Measurements from ENCODE around the gene PSKH1. TPM values are rescaled to one million over a fixed set of nuclear protein-coding genes. Genes with fewer than 3 reads are reported as not detected.

PSKH1 gene
- total RNA-seq, 1 experiment from 2014 or later, result 21.7 TPM

DNA sequence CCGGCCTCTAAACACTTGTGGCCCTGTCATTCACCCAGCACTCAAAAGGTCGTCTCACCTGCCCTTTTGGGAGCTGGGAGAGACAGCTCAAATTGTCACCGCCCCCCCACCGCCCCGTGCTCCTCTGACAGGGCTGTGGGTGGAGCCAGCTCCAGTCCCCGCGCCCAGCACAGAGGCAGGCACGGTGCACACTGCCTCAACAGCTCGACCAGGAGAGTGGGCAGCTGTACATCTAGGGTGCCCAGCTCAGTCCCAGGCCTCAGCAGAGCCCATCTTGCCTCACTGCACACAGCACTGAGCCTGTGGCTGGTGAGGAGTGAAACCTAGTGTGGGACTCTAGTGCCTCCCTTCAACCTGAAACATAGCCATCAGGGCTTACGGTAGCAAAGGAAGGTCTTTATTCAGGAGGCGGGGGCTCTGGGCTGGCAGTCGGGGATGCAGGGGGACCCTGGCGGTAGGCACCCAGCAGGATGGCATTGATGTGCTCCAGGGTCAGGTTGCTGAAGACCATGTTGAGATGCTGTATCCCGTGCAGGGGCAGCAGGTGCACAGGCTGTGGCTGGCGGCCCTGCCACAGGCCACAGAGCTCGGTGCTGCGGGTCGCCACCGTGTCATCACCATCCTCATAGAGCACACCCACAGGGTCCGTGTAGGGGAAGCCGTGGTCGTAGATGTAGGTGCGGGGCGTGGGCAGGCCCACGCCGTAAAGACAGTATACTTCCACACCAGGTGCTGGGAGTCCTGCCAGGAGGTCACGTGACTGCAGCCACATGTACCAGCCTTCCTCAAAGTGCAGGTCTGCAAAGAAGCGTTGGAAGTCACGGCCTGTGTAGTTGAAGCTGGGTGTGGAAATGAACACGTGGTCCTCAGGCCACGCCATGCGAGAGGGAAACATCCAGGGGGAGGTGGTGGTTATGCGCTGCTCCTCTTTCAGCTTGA, 46.7 kb downstream of the PSKH1 start:
- no peak for DNase-seq (ENCODE audit: unreplicated experiment)
- ChIA-PET POLR2A (interaction anchor here (0.7 to 2.8 kb wide), 5 partner anchors 8 to 133 kb away, joined by 3 to 11 read pairs (median 3); partner anchors contain the start of genes RANBP10 and TSNAXIP1), CTCF (interaction anchor here (0.7 to 2.3 kb wide), 4 partner anchors 10 to 123 kb away, joined by 3 to 6 read pairs (median 4); no protein-coding TSS in a partner anchor)
- H3K4me1 Mint-ChIP-seq (ENCODE audit: insufficient read depth, unreplicated experiment), result peaks cover 21% of the 10 kb centered on the region
- BruUV-seq (replicated peaks), result no TSS peak
- peaks cover 79% of the 10 kb centered on the region for H3K36me3 Mint-ChIP-seq (ENCODE audit: insufficient read depth, unreplicated experiment)
- H3K27me3 Mint-ChIP-seq (ENCODE audit: insufficient read depth, unreplicated experiment), result no peaks in the 10 kb centered on the region
- intact Hi-C loops (cut with micrococcal nuclease), result no loop called here
- TF ChIP-seq, protein P1, sequence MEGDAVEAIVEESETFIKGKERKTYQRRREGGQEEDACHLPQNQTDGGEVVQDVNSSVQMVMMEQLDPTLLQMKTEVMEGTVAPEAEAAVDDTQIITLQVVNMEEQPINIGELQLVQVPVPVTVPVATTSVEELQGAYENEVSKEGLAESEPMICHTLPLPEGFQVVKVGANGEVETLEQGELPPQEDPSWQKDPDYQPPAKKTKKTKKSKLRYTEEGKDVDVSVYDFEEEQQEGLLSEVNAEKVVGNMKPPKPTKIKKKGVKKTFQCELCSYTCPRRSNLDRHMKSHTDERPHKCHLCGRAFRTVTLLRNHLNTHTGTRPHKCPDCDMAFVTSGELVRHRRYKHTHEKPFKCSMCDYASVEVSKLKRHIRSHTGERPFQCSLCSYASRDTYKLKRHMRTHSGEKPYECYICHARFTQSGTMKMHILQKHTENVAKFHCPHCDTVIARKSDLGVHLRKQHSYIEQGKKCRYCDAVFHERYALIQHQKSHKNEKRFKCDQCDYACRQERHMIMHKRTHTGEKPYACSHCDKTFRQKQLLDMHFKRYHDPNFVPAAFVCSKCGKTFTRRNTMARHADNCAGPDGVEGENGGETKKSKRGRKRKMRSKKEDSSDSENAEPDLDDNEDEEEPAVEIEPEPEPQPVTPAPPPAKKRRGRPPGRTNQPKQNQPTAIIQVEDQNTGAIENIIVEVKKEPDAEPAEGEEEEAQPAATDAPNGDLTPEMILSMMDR (IDR thresholded peaks at IDR 0.05; ENCODE audit: unreplicated experiment), result no peak
- no peak overlapping the region for H3K4me3 Mint-ChIP-seq (ENCODE audit: unreplicated experiment)
- no peak overlapping the region for H3K27ac Mint-ChIP-seq (ENCODE audit: low read depth, unreplicated experiment)
- no peaks in the 10 kb centered on the region for H3K9me3 Mint-ChIP-seq (ENCODE audit: unreplicated experiment)

DNA sequence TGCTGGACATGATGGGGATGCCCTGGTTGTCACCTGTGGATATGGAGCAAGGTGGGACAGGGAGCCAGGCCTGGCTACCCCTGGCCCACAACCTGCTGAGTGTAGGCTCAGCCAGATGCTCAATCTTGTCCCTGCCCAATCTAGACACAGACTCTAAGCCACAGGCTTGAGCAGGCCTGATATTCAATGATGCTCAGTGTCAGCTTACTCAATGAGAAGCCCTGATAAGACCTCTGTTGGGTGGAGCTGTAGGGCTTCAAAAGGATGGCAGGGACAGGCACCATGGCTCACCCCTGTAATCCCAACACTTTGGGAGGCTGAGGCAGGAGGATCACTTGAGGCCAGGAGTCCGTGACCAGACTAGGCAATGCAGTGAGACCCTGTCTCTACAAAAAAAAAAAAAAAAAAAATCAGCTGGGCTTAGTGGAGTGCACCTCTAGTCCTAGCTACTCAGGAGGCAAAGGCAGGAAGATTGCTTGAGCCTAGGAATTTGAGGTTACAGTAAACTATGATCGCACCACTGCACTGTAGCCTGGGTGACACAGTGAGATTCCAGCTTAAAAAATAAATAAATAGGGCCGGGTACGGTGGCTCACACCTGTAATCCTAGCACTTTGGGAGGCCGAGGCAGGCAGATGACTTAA, 47.5 kb downstream of the PSKH1 start:
- TF ChIP-seq, protein P1 (IDR thresholded peaks at IDR 0.05; ENCODE audit: unreplicated experiment), result no peak
- POLR2A ChIA-PET, result interaction anchor here (1.2 to 2.8 kb wide), 3 partner anchors 19 to 21 kb away, joined by 3 to 11 read pairs (median 6); no protein-coding TSS in a partner anchor
- H3K27ac Mint-ChIP-seq (ENCODE audit: low read depth, unreplicated experiment), result no peak overlapping the region
- H3K9me3 Mint-ChIP-seq (ENCODE audit: unreplicated experiment), result no peaks in the 10 kb centered on the region
- H3K4me3 Mint-ChIP-seq (ENCODE audit: unreplicated experiment), result no peak overlapping the region
- H3K27me3 Mint-ChIP-seq (ENCODE audit: insufficient read depth, unreplicated experiment), result no peaks in the 10 kb centered on the region
- H3K36me3 Mint-ChIP-seq (ENCODE audit: insufficient read depth, unreplicated experiment), result peaks cover 71% of the 10 kb centered on the region
- H3K4me1 Mint-ChIP-seq (ENCODE audit: insufficient read depth, unreplicated experiment), result peaks cover 14% of the 10 kb centered on the region
- intact Hi-C loops (cut with micrococcal nuclease), result no loop called here
- BruUV-seq (replicated peaks), result no TSS peak
- DNase-seq (ENCODE audit: unreplicated experiment), result no peak
- CTCF ChIA-PET, result interaction anchor here (0.6 to 2.3 kb wide), 7 partner anchors 9 to 124 kb away, joined by 3 to 6 read pairs (median 4); no protein-coding TSS in a partner anchor

DNA sequence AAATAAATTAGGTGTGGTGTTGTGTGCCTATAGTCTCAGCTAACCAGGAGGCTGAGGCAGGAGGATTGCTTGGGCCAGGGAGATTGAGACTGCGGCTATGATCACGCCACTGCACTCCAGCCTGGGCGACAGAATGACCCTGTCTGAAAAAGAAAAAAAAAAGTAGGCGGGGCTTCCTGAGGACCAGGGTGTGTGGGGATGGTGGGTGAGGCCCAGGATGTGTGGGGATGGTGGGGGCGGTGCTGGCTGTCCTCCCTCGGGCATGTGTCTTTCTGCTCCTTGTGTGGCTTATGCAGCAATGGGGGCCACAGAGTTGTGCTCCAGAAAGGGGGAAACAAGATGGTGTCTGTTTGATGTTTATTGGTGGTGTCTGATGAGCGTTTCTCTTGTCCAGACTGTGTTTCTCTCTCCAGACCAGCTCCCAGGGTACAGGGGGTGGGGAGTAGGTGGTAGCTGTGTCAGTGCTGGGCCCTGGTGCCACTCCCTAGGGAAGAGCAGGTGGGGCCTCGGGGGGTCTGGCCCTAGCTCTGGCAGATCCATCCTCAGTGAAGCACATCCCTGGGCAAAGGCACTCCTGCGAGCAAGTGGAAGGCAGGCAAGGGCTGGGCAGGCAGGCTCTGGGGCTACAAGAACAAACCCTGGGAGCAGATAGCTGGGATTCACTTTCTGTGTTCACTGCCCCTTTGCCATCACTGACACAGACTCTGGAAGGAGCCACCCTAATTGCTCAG, 48.6 kb downstream of the PSKH1 start:
- DNase-seq (ENCODE audit: unreplicated experiment), result no peak
- peaks cover 69% of the 10 kb centered on the region for H3K36me3 Mint-ChIP-seq (ENCODE audit: insufficient read depth, unreplicated experiment)
- BruUV-seq (replicated peaks), result no TSS peak
- TF ChIP-seq, protein P1 (IDR thresholded peaks at IDR 0.05; ENCODE audit: unreplicated experiment), result no peak
- intact Hi-C loops (cut with micrococcal nuclease), result no loop called here
- ChIA-PET CTCF (interaction anchor here (0.6 to 1.6 kb wide), 9 partner anchors 8 to 282 kb away, joined by 3 to 4 read pairs (median 3); partner anchors contain the start of gene ACD), POLR2A (interaction anchor here (0.6 to 2.8 kb wide), 7 partner anchors 10 to 98 kb away, joined by 3 to 11 read pairs (median 4); no protein-coding TSS in a partner anchor)
- H3K27ac Mint-ChIP-seq (ENCODE audit: low read depth, unreplicated experiment), result no peak overlapping the region
- H3K4me3 Mint-ChIP-seq (ENCODE audit: unreplicated experiment), result no peak overlapping the region
- H3K9me3 Mint-ChIP-seq (ENCODE audit: unreplicated experiment), result no peaks in the 10 kb centered on the region
- H3K27me3 Mint-ChIP-seq (ENCODE audit: insufficient read depth, unreplicated experiment), result no peaks in the 10 kb centered on the region
- H3K4me1 Mint-ChIP-seq (ENCODE audit: insufficient read depth, unreplicated experiment), result peaks cover 14% of the 10 kb centered on the region
